Dermis lymphatic vessel endothelial cell (primary cell): Measurements from ENCODE around the gene C20orf141. TPM values are rescaled to one million over a fixed set of nuclear protein-coding genes. Genes with fewer than 3 reads are reported as not detected.

Experiments
- total RNA-seq: library from RNA; depleted of rRNA; stranded (reverse); fragments of >200 nt; gene quantifications from 2 replicates; pipeline ENCODE4 v1.2.1, GENCODE V29; 2014

The C20orf141 gene, protein sequence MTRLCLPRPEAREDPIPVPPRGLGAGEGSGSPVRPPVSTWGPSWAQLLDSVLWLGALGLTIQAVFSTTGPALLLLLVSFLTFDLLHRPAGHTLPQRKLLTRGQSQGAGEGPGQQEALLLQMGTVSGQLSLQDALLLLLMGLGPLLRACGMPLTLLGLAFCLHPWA
- not detected in 2 replicates for total RNA-seq

DNA sequence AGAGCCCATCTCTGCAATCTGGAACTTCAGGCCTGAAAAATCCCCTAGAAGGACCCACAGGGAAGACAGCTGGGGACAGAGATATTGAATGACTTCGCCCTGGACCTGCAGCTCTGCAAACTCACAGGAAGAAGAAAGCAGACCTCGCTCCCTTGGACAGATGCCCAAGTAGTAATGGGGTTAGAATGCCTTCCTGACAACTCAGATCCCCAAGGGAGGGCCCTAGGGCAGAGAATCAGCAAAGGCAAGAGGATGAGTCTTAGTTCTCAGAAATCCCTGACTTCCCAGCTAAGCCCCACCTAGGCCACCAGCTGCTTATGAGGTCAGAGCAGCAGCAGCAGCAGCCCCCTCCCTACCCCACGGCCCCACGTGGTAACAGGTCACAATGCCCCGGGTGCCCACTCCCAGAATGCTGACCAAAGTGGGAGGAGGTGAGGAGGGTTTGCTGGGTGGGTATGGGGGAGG, at the start of gene C20orf141:
C20orf141 (plus strand) TSS at position 401 of the 465 bp plus-strand sequence. CDS start 198 bp downstream, outside the sequence.

DNA sequence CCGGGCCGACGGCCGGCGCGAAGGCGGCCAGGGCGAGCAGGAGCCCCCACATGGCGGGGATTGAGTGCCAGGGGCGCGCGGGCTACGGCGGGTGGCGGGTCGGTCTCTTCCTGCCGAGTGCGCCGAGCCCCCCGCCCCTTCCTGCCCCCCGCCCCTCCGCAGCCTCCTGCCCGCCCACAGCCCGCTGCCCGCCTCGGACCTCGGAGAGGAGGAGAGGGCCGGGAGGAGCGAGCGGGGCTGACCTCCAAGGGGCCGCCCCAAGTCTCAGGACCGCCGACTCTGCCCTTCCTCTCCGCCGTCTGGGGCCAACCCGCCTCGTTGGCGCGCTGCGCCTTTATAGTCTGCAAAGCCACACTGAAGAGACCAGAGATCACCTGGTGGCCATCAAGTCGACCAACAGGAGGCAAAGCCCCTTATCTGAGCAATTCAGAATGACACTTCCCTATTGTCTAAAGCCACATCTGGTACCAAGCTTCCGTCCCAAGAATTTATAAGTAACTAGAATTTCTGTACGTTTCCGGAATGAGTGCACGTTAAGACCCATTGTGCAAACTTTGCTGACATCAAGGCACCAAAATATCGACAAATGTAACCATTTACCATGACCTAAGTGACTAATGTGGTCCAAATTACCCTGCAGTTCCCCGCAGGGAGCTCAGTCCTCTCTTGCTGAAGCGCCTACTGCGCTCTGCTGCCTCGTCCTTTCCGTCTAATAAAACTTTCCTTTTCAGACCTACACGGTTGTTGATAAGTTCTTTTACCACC, 14.1 kb upstream of the C20orf141 start, which contains the start of gene CPXM1:
CPXM1 (minus strand) TSS at position 107 of the 765 bp plus-strand sequence; CDS start at position 52, 55 bp downstream.

DNA sequence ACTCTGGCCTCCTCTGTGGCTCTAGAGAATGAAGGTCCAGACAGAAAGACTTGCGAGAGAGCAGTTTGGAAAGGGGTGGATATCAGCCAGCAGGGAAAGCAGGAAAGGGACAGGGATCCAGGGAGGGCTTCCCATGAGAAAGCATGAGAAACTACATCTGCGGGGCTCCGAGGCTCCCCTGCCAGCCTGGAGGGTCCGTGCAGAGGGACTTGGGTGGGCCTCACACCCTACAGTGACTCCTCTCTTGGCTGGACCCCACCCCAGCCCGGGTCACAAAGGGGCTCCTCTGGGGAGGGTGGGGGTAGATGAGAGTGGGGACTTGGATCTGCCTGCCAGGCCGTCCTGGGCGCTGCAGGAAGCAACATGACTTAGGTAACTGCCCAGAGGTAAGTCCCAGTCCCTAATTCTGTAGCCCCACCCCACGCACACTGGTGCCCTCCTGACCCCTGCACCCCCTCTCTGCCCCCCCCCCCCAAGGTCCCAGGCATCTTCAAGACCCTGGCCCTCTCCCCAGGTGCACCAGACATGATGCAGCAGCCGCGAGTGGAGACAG, 1.3 kb downstream of the C20orf141 start, which contains the start of gene TMEM239:
TMEM239 (plus strand) TSS at position 335 of the 553 bp plus-strand sequence; CDS start at position 526, 191 bp downstream.

DNA sequence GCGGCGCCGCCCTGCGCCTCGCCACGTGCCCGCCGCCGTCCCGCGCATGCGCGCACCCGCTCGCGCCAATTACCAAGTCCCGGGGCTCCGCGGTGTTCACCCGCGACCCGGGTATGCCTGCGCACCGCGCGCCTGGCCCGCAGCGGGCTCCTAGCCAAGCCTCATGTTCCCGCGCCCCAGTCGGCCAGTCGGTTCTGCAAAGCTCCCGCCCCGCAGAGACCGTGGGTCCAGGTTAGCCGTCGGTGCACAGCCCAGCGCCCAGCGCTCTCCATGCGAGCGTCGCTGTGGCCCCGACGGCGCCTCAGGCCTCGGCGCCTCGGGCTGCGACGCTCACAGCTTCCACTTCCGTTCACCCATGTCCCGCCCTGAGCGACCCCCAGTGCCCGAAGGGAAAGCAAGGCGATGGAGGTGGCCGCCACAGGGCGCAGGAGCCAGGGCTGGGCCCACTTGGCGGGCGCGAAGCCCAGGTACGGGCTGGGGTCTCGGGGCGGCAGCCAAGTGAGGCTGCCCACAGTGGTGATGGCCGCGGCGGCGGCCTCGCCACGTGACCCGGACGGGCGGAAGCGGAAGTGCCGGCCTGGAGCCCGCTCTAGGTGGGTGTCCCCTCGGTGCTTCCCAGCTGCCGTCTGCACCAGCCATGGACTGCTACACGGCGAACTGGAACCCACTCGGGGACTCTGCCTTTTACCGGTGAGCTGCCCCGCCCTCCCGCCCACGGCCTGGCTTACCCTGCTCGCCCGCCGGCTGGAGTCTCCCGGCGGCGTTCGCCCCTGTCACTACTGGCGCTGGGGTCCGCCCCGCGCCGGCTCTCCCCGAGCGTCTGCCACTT, 25.6 kb downstream of the C20orf141 start, which contains the start of the genes PCED1A and VPS16:
PCED1A (minus strand) TSS at position 518 of the 829 bp plus-strand sequence. CDS start 743 bp downstream, outside the sequence.
VPS16 (plus strand) TSS at position 608 of the 829 bp plus-strand sequence; CDS start at position 638, 30 bp downstream.

Other genes starting within 250 kb of the C20orf141 start
- gene NOP56, start 162.4 kb upstream of the C20orf141 start, total RNA-seq: 119 and 132 TPM in 2 replicates
- 103 and 130 TPM in 2 replicates for gene IDH3B, start 150.8 kb upstream of the C20orf141 start, total RNA-seq
- gene EBF4, start 122.2 kb upstream of the C20orf141 start, total RNA-seq: 1.2 and 1.5 TPM in 2 replicates
- gene CPXM1, start 14.4 kb upstream of the C20orf141 start, total RNA-seq: 0.33 and 1.2 TPM in 2 replicates
- not detected in 2 replicates for gene TMEM239, start 1.4 kb downstream of the C20orf141 start, total RNA-seq
- gene PCED1A, start 25.7 kb downstream of the C20orf141 start, total RNA-seq: 13.1 and 18.7 TPM in 2 replicates
- gene VPS16, start 25.8 kb downstream of the C20orf141 start, total RNA-seq: 33.8 and 34.6 TPM in 2 replicates
- gene PTPRA, start 58.5 kb downstream of the C20orf141 start, total RNA-seq: 23.5 and 24.6 TPM in 2 replicates
- 0.09 and 0.11 TPM in 2 replicates for gene GNRH2, start 228.6 kb downstream of the C20orf141 start, total RNA-seq
- 20.0 and 28.7 TPM in 2 replicates for gene MRPS26, start 231.1 kb downstream of the C20orf141 start, total RNA-seq